Prostate gland (tissue), 2 donors: ENCODE data around the gene LRRC26. TPM values are rescaled to one million over a fixed set of nuclear protein-coding genes. Genes with fewer than 3 reads are reported as not detected.
A peak's percentile ranks its signal among the peaks of the same experiment; 100 is the strongest.

Source experiments
- DNase-seq: peaks from one replicate; pipeline ENCODE4 v3.0.0-alpha.2; 2019; ENCODE audit warnings: low spot score
- H3K27ac ChIP-seq, 2 donors: fragments of 200-600 bp; sonication (generic); 2 replicates each; pipeline ENCODE4 v1.5.1; 2017 to 2019
- H3K27me3 ChIP-seq: fragments of 200-600 bp; sonication (generic); replicated peaks from 2 replicates; pipeline ENCODE4 v1.5.1; 2019; ENCODE audit not compliant: insufficient read depth
- H3K36me3 ChIP-seq, 2 donors: fragments of 200-600 bp; sonication (generic); 1 replicate in 1 of 2; 2 replicates in 1 of 2; pipeline versions ENCODE4 v1.5.1 to v1.8.1; 2017 to 2019
- H3K4me1 ChIP-seq: fragments of 200-600 bp; sonication (generic); replicated peaks from 2 replicates; pipeline ENCODE4 v1.5.1; 2019
- H3K4me3 ChIP-seq, 2 donors: fragments of 200-600 bp; sonication (generic); 2 replicates each; pipeline ENCODE4 v1.5.1; 2017 to 2019
- H3K9me3 ChIP-seq: fragments of 200-600 bp; sonication (generic); 2 replicates; pipeline ENCODE4 v1.5.1; 2017
- CTCF ChIP-seq, 4 experiments: fragments of 200-600 bp in 2 of 4; fragments of 450-650 bp in 2 of 4; sonication (generic) in 2 of 4; IDR thresholded peaks; 1 replicate in 3 of 4; 2 replicates in 1 of 4; pipeline ENCODE4 v1.5.1; 2016 to 2019; ENCODE audit warnings: antibody characterized with exemption in 4 of 4, mild to moderate bottlenecking in 2 of 4, moderate library complexity in 2 of 4
- POLR2A ChIP-seq: fragments of 450-650 bp; IDR thresholded peaks from one replicate; pipeline ENCODE4 v1.6.1; 2016; ENCODE audit warnings: antibody characterized with exemption, mild to moderate bottlenecking
- POLR2AphosphoS5 ChIP-seq: sonication (generic); formaldehyde crosslinking; IDR thresholded peaks from one replicate; pipeline ENCODE4 v1.6.1; 2017; ENCODE audit warnings: antibody characterized with exemption
- WGBS: methylation state at CpG from one replicate; pipeline ENCODE4 v1.1.5; 2018; 5-methylcytosine and 5-hydroxymethylcytosine counted together
- intact Hi-C: fragments of 100-400 bp; cut with DNase I; formaldehyde crosslinking; loops from one replicate; pipeline ENCODE4 v1.14.2; 2022
- total RNA-seq, 2 donors: library from RNA; depleted of rRNA; stranded (reverse); fragments of >200 nt; gene quantifications; one replicate each; pipeline ENCODE4 v1.1.0, GENCODE V29; 2016

The LRRC26 gene
- 100 to 1,000 TPM; 183 to 582 TPM for total RNA-seq

GRCh38 chr9:137169896-137170358 lies at the start of gene LRRC26:
Gene LRRC26, minus strand, starts transcription at chr9:137170051. Its CDS starts 108 bp downstream, at chr9:137169943.
- WGBS = 2% methylated on average over 29 of the region's 41 CpGs
- no peaks in the 10 kb centered on the region for H3K9me3 ChIP-seq
- intact Hi-C loops = no loop called here
- TF ChIP-seq POLR2AphosphoS5 (peak; percentile 28), CTCF (IDR thresholded peaks at IDR 0.05) (no peak), POLR2A (no peak)
- peaks cover 3% of the 10 kb centered on the region for H3K27me3 ChIP-seq
- peaks cover 45% of the 10 kb centered on the region for H3K4me1 ChIP-seq
- H3K27ac ChIP-seq = peak within 1 kb of the TSS; percentile 69 to 79
- no peaks in the 10 kb centered on the region for H3K36me3 ChIP-seq
- DNase-seq = peak; percentile 51
- H3K4me3 ChIP-seq = peak within 1 kb of the TSS; percentile 40 to 58

GRCh38 chr9:137218754-137219271 lies 49.0 kb upstream of the LRRC26 start:
- intact Hi-C loops = no loop called here
- Histone ChIP-seq H3K4me3 (no peak overlapping the region), H3K27me3 (no peaks in the 10 kb centered on the region), H3K4me1 (peaks cover 5% of the 10 kb centered on the region), H3K9me3 (no peaks in the 10 kb centered on the region), H3K27ac (peak overlapping the region in 1 of 2 donors; percentile 72), H3K36me3 (no peaks in the 10 kb centered on the region)
- TF ChIP-seq POLR2AphosphoS5 (no peak), CTCF (IDR thresholded peaks at IDR 0.05) (no peak), POLR2A (no peak)
- 84% methylated on average over 12 of the region's 12 CpGs for WGBS
- DNase-seq = no peak

GRCh38 chr9:137218212-137218753 lies 48.4 kb upstream of the LRRC26 start:
- no peak for TF ChIP-seq POLR2AphosphoS5
- no peak for TF ChIP-seq CTCF (IDR thresholded peaks at IDR 0.05)
- TF ChIP-seq POLR2A = no peak
- H3K36me3 ChIP-seq = no peaks in the 10 kb centered on the region
- DNase-seq = no peak
- H3K27me3 ChIP-seq = no peaks in the 10 kb centered on the region
- H3K9me3 ChIP-seq = no peaks in the 10 kb centered on the region
- H3K27ac ChIP-seq = peak overlapping the region; percentile 72 to 79
- peaks cover 5% of the 10 kb centered on the region for H3K4me1 ChIP-seq
- intact Hi-C loops = no loop called here
- peak overlapping the region in 1 of 2 donors; percentile 32 for H3K4me3 ChIP-seq
- 89% methylated on average over 30 of the region's 30 CpGs for WGBS

GRCh38 chr9:137217276-137218211 lies 47.7 kb upstream of the LRRC26 start:
- WGBS = 41% methylated on average over 35 of the region's 36 CpGs
- peak overlapping the region; percentile 20 to 32 for H3K4me3 ChIP-seq
- peak; percentile 91 for DNase-seq
- peaks cover 5% of the 10 kb centered on the region for H3K4me1 ChIP-seq
- no peaks in the 10 kb centered on the region for H3K27me3 ChIP-seq
- TF ChIP-seq POLR2AphosphoS5 (peak; percentile 90), POLR2A (peak; percentile 82), CTCF (IDR thresholded peaks at IDR 0.05) (peak in 2 of 4 experiments; percentile 39 to 56)
- H3K36me3 ChIP-seq = no peaks in the 10 kb centered on the region
- H3K27ac ChIP-seq = peak overlapping the region; percentile 72 to 79
- intact Hi-C loops = no loop called here
- H3K9me3 ChIP-seq = no peaks in the 10 kb centered on the region
